Fibroblast of lung (primary cell): Measurements from ENCODE around the gene PDXDC1. TPM values are rescaled to one million over a fixed set of nuclear protein-coding genes. Genes with fewer than 3 reads are reported as not detected.

Experiments used
- DNase-seq, 2 donors: peaks; one replicate each; pipeline versions ENCODE4 v3.0.0 to v3.0.0-alpha.2; 2010; ENCODE audit warnings: low read depth in 2 of 2
- H2AFZ ChIP-seq: 2 replicates; pipeline ENCODE4 v1.5.1; 2012; ENCODE audit warnings: low read length, control low read depth, inconsistent platforms
- H3K27ac ChIP-seq: 2 replicates; pipeline ENCODE4 v1.5.1; 2011; ENCODE audit warnings: low read length, control low read depth; ENCODE audit not compliant: insufficient read depth
- H3K27me3 ChIP-seq: 2 replicates; pipeline ENCODE4 v1.5.1; 2011; ENCODE audit warnings: mild to moderate bottlenecking, low read length; ENCODE audit not compliant: control insufficient read depth, insufficient read depth
- H3K36me3 ChIP-seq: 2 replicates; pipeline ENCODE4 v1.5.1; 2011; ENCODE audit warnings: low read length; ENCODE audit not compliant: control insufficient read depth, insufficient read depth
- H3K4me1 ChIP-seq: 2 replicates; pipeline ENCODE4 v1.5.1; 2011; ENCODE audit warnings: low read length; ENCODE audit not compliant: control insufficient read depth, insufficient read depth; ENCODE audit errors: extremely low read depth
- H3K4me2 ChIP-seq: 2 replicates; pipeline ENCODE4 v1.5.1; 2011; ENCODE audit warnings: low read length, control low read depth; ENCODE audit not compliant: insufficient read depth; ENCODE audit errors: extremely low read depth
- H3K4me3 ChIP-seq, 4 experiments: fragments of 200-600 bp in 1 of 4; sonication (generic) in 1 of 4; replicated peaks in 1 of 4; 2 replicates each; pipeline ENCODE4 v1.5.1; 2011 to 2016; ENCODE audit warnings: low read length in 4 of 4, low read depth in 3 of 4, mild to moderate bottlenecking in 3 of 4, control low read depth in 2 of 4, inconsistent platforms in 1 of 4, mixed read lengths in 1 of 4; ENCODE audit not compliant: insufficient read depth in 1 of 4; ENCODE audit errors: control extremely low read depth in 1 of 4
- H3K79me2 ChIP-seq: 2 replicates; pipeline ENCODE4 v1.5.1; 2012; ENCODE audit warnings: mild to moderate bottlenecking, low read length, inconsistent platforms; ENCODE audit not compliant: control insufficient read depth, insufficient read depth
- H3K9ac ChIP-seq: 2 replicates; pipeline ENCODE4 v1.5.1; 2011; ENCODE audit warnings: mild to moderate bottlenecking, low read length, control low read depth; ENCODE audit not compliant: insufficient read depth
- H3K9me3 ChIP-seq: 2 replicates; pipeline ENCODE4 v1.5.1; 2012; ENCODE audit warnings: low read depth, low read length; ENCODE audit not compliant: control insufficient read depth, insufficient read depth
- H4K20me1 ChIP-seq: 2 replicates; pipeline ENCODE4 v1.5.1; 2011; ENCODE audit warnings: low read length; ENCODE audit not compliant: control insufficient read depth, insufficient read depth; ENCODE audit errors: extremely low read depth
- EZH2 ChIP-seq: IDR thresholded peaks from 2 replicates; pipeline ENCODE4 v1.5.1; 2012; ENCODE audit warnings: low read length, control low read depth, mild to moderate bottlenecking; ENCODE audit errors: missing control alignments
- polyA plus RNA-seq, 2 donors: library from polyadenylated mRNA; depleted of rRNA in 1 of 2; stranded (reverse) in 1 of 2; unstranded in 1 of 2; fragments of >200 nt; gene quantifications; 2 replicates each; pipeline ENCODE4 v1.2.1, GENCODE V29; 2011 to 2012; ENCODE audit warnings: missing spikeins in 1 of 2
- total RNA-seq: library from RNA; depleted of rRNA; stranded (reverse); fragments of >200 nt; gene quantifications from 2 replicates; pipeline ENCODE4 v1.2.1, GENCODE V29; 2014
- TF ChIP-seq, protein P1 (sequence below), 2 donors: IDR thresholded peaks in 1 of 2; conservative IDR thresholded peaks in 1 of 2; 1 replicate in 1 of 2; 2 replicates in 1 of 2; pipeline ENCODE4 v1.5.1; 2011 to 2012; ENCODE audit warnings: low read length in 2 of 2, control low read depth in 1 of 2, inconsistent platforms in 1 of 2, low read depth in 1 of 2, mild to moderate bottlenecking in 1 of 2

Gene PDXDC1
- total and polyA plus RNA-seq, 2 donors (not counting 1 experiment from before 2014, with no cell fraction given), result 68.4 to 92.9 TPM

DNA sequence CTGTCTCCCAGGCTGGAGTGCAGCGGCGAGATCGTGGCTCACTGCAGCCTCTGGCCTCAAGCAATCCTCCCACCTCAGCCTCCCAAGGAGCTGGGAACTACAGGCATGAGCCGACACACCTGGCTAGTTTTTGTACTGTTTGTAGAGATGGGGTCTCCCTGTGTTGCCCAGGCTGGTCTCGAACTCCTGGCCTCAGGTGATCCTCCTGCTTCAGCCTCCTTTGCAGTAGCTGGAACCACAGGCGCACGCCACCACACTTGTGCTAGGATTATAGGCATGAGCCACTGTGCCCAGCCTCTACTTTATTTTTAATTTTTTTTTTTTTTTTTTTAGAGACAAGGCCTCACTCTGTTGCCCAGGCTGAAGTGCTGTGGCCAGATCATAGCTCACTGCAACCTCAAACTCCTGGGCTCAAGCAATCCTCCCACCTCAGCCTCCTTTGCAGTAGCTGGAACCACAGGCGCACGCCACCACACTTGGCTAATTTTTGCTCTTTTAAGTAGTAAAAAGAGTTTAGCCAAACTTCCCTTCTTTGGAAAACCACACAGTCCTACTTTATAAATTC lies 76.6 kb downstream of the PDXDC1 start:
- H3K9me3 ChIP-seq, result no peaks in the 10 kb centered on the region

DNA sequence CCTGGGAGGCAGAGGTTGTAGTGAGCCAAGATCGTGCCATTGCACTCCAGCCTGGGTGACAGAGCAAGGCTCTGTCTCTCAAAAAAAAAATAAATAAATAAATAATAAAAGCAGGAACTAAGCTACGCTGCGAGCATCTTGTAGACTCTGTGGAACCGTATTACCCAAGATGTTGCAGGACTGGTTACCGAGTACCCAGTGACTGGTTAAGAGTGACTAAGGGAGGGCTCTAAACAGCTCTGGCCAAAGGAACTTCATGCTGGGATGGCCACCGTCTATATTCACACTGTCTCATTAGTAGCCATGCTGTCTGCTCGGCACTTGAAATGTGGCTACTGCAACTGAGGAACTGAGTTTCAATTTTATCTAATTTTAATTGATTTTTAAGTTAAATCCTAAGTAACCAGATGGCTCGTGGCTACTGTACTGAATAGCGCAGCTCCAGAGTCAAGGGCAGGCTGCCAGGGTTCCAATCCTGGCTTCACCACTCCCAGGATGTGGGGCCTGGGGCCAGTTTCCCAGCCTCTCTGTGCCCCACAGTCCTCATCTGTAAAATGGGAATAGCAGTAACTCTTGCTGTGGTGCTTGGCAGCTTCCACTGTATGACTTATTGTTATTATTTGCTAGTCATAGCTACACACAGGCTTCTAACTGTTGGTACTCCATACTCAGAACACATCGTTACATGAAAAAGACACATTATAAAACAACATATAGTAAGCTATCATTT lies 78.1 kb downstream of the PDXDC1 start:
- Histone ChIP-seq H3K27ac (no peak overlapping the region), H3K4me3 (no peak overlapping the region), H3K4me1 (no peaks in the 10 kb centered on the region), H3K4me2 (no peak overlapping the region), H3K27me3 (no peaks in the 10 kb centered on the region), H3K79me2 (peaks cover 38% of the 10 kb centered on the region), H2AFZ (no peak overlapping the region), H3K9me3 (no peaks in the 10 kb centered on the region), H3K36me3 (no peaks in the 10 kb centered on the region), H4K20me1 (no peaks in the 10 kb centered on the region), H3K9ac (no peak overlapping the region)
- no peak for DNase-seq
- TF ChIP-seq EZH2, result no peak
- TF ChIP-seq, protein P1, sequence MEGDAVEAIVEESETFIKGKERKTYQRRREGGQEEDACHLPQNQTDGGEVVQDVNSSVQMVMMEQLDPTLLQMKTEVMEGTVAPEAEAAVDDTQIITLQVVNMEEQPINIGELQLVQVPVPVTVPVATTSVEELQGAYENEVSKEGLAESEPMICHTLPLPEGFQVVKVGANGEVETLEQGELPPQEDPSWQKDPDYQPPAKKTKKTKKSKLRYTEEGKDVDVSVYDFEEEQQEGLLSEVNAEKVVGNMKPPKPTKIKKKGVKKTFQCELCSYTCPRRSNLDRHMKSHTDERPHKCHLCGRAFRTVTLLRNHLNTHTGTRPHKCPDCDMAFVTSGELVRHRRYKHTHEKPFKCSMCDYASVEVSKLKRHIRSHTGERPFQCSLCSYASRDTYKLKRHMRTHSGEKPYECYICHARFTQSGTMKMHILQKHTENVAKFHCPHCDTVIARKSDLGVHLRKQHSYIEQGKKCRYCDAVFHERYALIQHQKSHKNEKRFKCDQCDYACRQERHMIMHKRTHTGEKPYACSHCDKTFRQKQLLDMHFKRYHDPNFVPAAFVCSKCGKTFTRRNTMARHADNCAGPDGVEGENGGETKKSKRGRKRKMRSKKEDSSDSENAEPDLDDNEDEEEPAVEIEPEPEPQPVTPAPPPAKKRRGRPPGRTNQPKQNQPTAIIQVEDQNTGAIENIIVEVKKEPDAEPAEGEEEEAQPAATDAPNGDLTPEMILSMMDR (conservative IDR thresholded peaks at IDR 0.05 in 1 of 2, IDR thresholded peaks at IDR 0.05 in 1 of 2; ENCODE audit: low read depth in 1 of 2, low read length in 2 of 2), result no peak

More for the DNA sequence above, 76.6 kb downstream of the PDXDC1 start:
- no peak overlapping the region for H2AFZ ChIP-seq
- H3K79me2 ChIP-seq, result peaks cover 38% of the 10 kb centered on the region
- H3K27ac ChIP-seq, result no peak overlapping the region
- DNase-seq, result no peak
- TF ChIP-seq EZH2, result no peak
- TF ChIP-seq, protein P1 (conservative IDR thresholded peaks at IDR 0.05 in 1 of 2, IDR thresholded peaks at IDR 0.05 in 1 of 2; ENCODE audit: low read depth in 1 of 2, low read length in 2 of 2), result no peak
- H3K27me3 ChIP-seq, result no peaks in the 10 kb centered on the region
- H3K4me3 ChIP-seq, result no peak overlapping the region
- no peak overlapping the region for H3K9ac ChIP-seq
- H3K4me1 ChIP-seq, result no peaks in the 10 kb centered on the region
- peaks cover 2% of the 10 kb centered on the region for H3K36me3 ChIP-seq
- no peak overlapping the region for H3K4me2 ChIP-seq
- H4K20me1 ChIP-seq, result no peaks in the 10 kb centered on the region

DNA sequence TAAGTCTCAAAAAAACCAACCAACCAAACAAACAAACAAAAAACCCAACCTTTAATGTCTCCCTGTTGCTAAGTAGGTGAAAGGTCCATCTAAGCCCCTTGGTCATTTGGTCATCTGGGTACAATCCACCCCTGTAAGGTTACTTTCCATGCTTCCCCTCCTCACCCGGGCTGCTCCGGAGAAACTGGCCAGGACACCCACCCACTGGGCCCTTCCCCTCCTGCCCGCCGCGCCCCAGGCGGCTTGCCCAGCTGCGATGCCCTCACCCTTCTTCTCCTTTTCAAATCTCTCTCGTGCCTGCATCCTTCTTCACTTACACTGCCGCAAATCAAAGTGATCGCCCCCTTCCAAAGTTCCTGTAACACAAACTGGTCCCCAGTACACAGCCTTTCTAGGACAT lies 79.1 kb downstream of the PDXDC1 start:
- H3K4me3 ChIP-seq, result peak overlapping the region in 1 of 4 experiments; percentile 91

More for the DNA sequence above, 79.1 kb downstream of the PDXDC1 start:
- H3K27ac ChIP-seq, result no peak overlapping the region
- no peak overlapping the region for H3K4me2 ChIP-seq
- no peak overlapping the region for H2AFZ ChIP-seq
- no peak for DNase-seq
- no peaks in the 10 kb centered on the region for H4K20me1 ChIP-seq
- no peaks in the 10 kb centered on the region for H3K27me3 ChIP-seq
- TF ChIP-seq EZH2, result no peak
- TF ChIP-seq, protein P1 (conservative IDR thresholded peaks at IDR 0.05 in 1 of 2, IDR thresholded peaks at IDR 0.05 in 1 of 2; ENCODE audit: low read depth in 1 of 2, low read length in 2 of 2), result no peak
- H3K9ac ChIP-seq, result no peak overlapping the region
- H3K36me3 ChIP-seq, result no peaks in the 10 kb centered on the region
- no peaks in the 10 kb centered on the region for H3K9me3 ChIP-seq
- peaks cover 38% of the 10 kb centered on the region for H3K79me2 ChIP-seq
- no peaks in the 10 kb centered on the region for H3K4me1 ChIP-seq
